Stimulated activated CD4-positive, alpha-beta T cell treated with anti-CD3 and anti-CD28 coated beads, Interleukin-4, amount 100 ng/mL, for 4 hours (primary cell): ENCODE data around the gene RPS15.

Experiments
- DNase-seq, 2 experiments: peaks; one replicate each; pipeline ENCODE4 v3.0.0-alpha.2; 2020

Gene RPS15

GRCh38 chr19:1420590-1420989, 17.6 kb upstream of the RPS15 start:
- no peak for DNase-seq

- DNase-seq = no peak
These were observed 16.8 kb upstream of the RPS15 start for GRCh38 chr19:1421218-1421957.

GRCh38 chr19:1421958-1422305, 16.3 kb upstream of the RPS15 start:
- no peak for DNase-seq

DNA sequence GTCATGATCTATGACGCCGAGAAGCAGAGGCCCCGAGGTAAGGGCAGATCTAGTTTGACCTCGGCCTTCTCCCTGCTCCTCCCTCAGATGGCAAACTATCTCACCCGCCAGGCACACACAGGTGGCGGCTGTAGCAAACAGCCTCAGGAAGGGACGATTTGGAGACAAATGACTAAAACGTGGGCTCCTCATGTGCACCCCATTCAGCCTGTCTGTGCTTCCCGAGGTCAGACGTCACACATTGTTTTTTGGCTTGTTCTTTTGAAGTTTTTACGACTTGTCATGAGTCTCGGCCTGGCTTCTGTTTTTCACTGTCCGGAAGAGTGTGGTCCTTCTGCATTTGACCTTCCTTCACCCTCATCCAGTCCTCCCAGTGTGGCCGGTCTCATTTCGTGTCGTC, 15.8 kb upstream of the RPS15 start:
- no peak for DNase-seq

DNA sequence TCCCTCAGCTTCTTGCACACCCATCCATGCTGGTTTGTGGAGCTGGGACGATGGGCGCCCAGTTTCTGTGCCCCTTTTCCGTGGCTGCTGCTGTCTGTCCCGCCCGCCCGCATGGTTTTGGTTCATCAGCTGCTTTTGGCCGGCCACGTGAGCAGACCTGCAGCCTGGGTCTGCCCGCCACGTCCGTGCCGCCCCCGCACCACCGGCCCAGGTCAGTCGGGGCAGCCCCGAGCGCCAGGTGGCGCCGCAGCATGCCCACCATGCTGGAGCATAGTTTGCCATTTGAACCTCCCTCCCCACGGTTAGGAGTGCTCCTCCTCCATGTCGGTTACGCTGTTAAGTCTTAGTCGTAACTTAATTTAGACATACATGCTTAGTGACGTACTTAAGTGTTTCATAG, 15.3 kb upstream of the RPS15 start:
- no peak for DNase-seq

DNA sequence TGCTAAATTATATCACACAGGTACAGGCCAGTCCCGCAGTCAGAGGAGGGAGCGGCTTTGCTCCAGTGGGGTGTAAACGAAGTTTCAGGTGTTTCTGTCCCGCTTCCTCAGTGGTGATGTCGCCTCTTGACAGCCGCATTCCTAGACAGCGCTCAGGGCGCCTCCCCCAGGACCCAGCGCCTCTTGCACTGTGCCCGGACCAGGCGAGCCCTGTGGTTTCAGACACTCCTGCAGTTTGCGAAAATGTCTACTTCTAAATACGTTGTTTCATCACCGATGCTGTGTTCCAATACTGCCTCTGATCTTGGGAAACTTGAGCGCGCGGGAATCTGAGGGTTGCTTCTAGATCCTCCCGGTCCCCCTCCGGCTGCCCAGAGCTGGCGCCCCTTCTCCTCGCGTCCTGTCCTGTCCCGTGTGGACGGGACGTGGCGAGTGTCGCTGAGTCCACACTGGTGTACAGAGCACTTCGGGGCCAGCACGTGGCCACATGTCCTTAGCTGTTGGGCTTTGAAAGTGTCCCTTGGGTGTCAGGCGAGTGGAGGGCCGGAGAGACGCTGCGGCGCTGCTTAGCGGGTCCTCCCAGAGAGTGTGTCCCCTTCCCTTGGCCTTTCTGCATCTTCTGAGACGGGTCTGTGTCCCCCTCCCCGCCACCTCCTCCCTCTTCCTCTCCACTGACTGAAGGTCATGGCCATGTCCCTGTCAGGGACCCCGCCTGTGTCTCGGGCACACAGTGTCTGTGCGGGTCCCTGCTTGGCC, 14.6 kb upstream of the RPS15 start:
- DNase-seq = no peak

- no peak for DNase-seq
These were observed 13.8 kb upstream of the RPS15 start for GRCh38 chr19:1424192-1424955.

DNA sequence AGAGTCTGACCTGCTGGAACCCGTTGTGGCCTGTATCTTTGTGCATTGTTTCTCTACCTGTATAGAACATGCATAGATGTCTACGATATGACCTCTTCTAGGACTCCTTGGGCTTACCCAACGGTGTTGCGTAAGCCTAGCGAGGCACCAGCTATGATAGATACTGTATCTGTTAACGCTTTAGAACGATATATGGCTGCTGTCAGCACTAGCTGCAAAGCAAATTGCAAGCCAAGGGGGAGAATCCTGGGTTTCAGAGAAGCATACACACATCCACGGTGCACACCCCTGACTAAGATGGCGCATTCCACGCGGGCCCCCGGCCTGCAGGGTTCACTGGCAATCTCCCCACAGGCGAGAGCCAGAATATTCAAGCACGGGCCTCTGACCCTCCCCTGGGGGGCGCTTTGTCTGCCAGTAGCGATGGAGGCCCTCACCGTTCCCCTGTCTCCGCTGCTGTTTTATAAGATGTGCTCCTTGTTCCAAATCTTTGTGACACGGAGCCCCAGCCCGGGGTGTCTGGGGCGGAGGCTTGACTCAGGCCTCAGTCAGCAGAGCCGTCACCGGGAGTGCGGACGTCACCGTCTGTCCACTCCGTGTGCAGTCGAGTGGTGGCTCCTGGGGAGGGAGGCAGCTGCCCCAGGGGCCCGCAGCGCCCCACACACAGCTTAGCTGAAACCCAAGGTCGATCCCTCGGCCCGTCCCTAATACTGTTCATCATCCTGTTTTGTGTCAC, 12.9 kb upstream of the RPS15 start:
- no peak for DNase-seq

DNA sequence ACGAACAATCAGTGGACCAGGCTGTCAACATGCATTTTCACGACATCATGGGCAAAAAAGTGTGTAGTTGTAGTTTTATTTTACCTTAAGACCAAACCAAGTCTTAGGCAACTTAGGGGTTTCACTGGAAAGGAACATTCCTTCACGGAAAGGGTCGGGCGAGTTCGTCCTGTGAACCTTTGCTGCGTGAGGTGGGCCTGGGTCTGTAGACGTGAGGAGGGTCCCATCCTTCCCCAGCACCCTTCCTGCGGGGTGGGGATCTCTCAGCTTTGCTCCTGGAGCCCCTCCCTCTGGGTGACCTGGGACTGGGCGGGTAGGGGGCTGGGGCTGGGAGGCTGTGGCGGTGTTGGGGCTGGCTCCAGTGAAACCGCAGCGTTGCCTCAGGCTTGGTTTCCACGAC, 12.3 kb upstream of the RPS15 start:
- no peak for DNase-seq

DNA sequence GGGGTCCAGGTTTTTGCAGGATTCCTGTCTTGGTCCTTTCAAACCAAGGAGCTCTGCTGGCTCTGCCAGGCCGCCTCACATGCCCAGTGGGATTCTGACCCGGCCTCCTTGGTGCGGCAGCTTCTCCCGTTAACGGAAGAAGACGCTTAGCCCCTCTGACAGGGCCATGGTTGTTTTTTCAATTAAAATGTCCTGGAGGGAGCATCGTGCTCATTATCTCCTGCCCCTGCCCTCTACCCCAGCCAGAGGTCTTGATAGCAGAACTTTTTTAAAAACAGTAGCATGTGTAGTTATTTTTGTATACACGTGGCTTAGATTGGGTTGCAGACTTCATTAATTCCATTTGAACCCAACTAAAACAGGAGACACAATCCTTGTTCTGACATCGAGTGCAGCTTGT, 11.5 kb upstream of the RPS15 start:
- no peak for DNase-seq

GRCh38 chr19:1427221-1427920, 10.8 kb upstream of the RPS15 start:
- no peak for DNase-seq

DNA sequence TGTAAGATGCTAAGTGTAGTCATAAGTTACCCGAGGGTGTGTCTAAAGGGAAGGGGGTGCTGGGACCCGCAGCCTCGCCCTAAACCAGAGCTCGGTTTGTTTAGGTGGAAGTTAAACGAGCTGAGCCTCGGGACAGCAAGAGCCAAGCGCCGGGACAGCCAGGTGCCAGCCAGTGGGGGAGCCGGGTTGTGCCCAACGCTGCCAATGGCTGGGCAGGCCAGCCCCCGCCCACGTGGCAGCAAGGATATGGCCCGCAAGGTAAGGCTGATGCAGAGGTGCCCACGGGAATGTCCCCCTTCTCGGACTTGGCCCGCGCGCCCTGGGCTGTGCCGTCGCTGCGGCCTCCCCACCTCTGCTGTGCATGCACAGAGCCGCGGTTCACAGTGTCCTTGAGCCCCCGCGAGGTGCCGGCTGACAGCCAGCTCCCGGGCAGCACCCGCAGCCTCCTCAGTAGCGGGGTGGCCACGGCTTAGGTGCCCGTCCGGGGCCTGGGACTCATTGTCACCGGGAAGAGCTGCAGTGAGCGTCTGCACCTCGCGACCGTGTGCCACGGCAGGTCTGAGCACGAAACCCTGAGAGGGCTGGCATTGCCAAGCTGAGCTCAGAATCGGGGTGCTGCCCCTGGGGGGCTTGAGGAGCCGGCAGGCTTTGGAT, 9.3 kb upstream of the RPS15 start:
- DNase-seq = no peak

GRCh38 chr19:1429750-1430149, 8.4 kb upstream of the RPS15 start:
- DNase-seq = no peak

- no peak for DNase-seq
These were observed 8.0 kb upstream of the RPS15 start for GRCh38 chr19:1430246-1430645.

GRCh38 chr19:1431759-1432506, 6.3 kb upstream of the RPS15 start:
- no peak for DNase-seq

DNA sequence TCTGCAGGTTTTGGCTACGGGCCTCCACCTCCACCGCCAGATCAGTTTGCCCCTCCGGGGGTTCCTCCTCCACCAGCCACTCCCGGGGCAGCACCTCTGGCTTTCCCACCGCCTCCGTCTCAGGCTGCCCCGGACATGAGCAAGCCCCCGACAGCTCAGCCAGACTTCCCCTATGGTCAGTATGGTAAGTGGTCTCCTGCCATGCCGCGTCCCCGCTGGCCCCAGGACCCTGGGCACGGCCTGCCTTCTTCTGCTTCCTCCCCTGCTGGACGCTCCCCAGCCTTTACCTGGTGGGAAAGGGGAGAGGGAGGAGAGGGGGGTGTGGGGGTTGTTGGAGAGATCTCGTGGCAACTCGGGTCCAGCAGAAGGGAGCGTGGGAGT, 5.7 kb upstream of the RPS15 start:
- DNase-seq = no peak

DNA sequence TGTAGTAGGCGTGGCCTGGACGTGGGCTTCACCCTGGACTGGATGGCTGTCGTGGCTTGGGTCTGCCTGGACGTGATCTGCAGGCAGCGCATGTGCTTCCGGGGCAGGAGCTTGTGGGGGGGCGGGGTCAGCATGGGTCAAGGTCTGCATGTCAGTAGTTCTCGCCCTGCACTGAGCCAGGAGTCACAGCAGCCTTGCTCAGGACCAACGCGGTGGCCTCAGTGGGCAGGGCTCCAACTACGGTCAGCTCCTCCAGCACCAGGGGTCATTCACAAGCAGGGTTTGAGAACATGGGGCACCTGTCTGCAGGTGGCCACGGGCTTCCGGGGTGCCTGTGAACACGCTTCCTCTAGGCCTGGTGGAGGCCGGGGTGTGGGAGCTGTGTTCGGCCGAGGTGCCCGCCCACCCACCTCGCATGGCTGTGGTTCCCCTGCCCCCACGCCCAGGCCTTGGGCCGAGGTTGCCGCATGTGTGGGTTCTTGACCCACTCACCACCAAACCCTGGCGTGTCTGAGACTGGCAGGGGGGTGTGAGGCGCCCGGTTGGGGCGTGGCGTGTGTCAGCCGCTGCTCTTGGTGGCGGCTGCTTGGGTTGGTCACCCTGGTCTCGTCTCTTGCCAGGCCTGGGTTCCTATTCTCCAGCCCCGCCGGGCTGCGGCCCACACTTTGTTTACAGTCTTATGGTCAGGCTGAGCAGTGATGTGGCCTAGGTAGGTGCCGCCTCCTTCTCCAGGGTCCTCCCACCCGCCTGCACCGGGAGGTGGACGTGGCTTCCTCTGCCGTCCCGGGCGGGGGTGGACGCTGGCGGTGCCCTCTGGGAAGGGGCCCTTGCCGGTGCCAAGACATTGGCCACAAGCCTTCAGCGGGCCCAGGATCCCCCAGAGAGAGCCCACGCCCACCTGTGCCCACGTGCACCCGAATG, 4.8 kb upstream of the RPS15 start:
- no peak for DNase-seq

DNA sequence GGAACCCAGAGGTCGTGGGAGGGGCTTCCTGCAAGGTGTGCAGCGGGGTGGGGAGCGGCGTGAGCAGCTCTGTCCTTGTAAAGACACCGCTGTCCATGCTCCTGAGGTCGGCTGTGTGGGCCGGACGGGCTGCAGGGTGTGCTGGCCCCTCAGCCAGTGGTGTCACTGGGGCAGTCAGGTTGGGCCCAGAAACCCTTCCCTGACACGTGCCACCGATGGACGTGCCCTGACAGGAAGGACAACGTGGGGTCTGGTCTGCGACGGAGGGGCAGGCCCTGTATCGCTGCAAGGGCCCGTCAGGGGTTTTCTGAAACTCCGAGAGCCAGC, 4.2 kb upstream of the RPS15 start:
- no peak for DNase-seq

DNA sequence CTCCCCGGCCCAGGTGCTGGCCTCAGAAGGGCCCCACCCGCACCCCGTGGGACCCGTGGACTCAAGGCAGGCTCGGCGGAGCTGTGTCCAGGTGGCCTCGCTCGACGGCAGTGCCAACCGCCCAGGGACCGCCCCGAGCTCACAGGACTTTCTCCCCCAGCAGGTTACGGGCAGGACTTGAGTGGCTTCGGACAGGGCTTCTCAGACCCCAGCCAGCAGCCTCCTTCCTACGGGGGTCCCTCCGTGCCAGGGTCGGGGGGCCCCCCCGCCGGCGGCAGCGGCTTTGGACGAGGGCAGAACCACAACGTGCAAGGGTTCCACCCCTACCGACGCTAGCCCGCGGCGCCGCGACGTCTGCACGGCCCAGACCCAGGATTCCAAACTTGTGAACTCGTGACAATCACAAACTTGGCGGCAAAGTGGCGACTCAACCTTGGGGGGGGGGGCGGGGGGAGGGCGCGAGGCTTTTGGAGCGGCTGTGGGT, 3.6 kb upstream of the RPS15 start:
- DNase-seq = no peak

GRCh38 chr19:1435378-1435989, 2.7 kb upstream of the RPS15 start:
- DNase-seq = no peak
